NCI-H187 (cell line): Measurements from ENCODE around the gene KRT78.
"Not testable (repeated sequence)": the region's sequence is repeated elsewhere in the genome, so short reads cannot be mapped to it uniquely, and the experiment has no call there.

Experiments
- DNase-seq, 2 experiments: peaks; one replicate each; lab custom pipeline; 2025; lab: John Stamatoyannopoulos, UW

Gene KRT78

GRCh38 chr12:52795694-52796428, 52.9 kb downstream of the KRT78 start, which contains the start of gene KRT3:
Gene KRT3, minus strand, starts transcription at chr12:52796117. Its CDS starts 75 bp downstream, at chr12:52796042.
- no peak for DNase-seq

- DNase-seq = not testable (repeated sequence)
These were observed 53.5 kb downstream of the KRT78 start for GRCh38 chr12:52795332-52795674.

- DNase-seq = no peak
These were observed 54.1 kb downstream of the KRT78 start for GRCh38 chr12:52794479-52795331.

- DNase-seq = no peak
These were observed 56.4 kb downstream of the KRT78 start for GRCh38 chr12:52792185-52793029.

GRCh38 chr12:52791271-52792184, 57.3 kb downstream of the KRT78 start:
- no peak for DNase-seq

GRCh38 chr12:52790427-52791270, 58.1 kb downstream of the KRT78 start:
- no peak for DNase-seq

GRCh38 chr12:52789637-52790426, 59.0 kb downstream of the KRT78 start:
- DNase-seq = no peak

- DNase-seq = no peak
These were observed 59.7 kb downstream of the KRT78 start for GRCh38 chr12:52788876-52789636.

GRCh38 chr12:52788192-52788875, 60.5 kb downstream of the KRT78 start:
- DNase-seq = no peak
